ENCODE results near the gene LRRTM4. TPM values are rescaled to one million over a fixed set of nuclear protein-coding genes. Genes with fewer than 3 reads are reported as not detected.

Gene LRRTM4
- total and polyA plus RNA-seq, 10 of the 15 experiments (the other 5 are each of a cell fraction or from before 2014, with no cell fraction given): 0.01 to 1.0 TPM; not detected in 8

DNA sequence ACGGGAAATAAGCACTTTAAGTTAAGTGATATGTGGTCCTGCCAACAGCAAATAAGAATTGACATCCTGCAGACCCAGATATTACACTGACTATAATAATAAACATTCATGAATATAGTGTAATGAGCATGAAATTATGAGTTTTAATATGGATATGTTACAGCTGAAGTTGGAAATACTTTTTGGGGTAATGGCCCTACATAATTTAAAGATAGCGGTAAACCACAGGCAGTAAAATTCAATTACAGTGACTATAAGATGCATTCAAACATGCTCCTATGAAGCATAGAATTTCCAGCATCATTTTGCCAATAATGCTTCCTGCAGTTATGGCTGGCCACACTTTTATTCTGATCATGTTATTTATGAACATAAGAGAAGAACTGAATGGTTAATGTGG is 49.4 kb upstream of the LRRTM4 start (continued):
- TF ChIP-seq, protein P1, sequence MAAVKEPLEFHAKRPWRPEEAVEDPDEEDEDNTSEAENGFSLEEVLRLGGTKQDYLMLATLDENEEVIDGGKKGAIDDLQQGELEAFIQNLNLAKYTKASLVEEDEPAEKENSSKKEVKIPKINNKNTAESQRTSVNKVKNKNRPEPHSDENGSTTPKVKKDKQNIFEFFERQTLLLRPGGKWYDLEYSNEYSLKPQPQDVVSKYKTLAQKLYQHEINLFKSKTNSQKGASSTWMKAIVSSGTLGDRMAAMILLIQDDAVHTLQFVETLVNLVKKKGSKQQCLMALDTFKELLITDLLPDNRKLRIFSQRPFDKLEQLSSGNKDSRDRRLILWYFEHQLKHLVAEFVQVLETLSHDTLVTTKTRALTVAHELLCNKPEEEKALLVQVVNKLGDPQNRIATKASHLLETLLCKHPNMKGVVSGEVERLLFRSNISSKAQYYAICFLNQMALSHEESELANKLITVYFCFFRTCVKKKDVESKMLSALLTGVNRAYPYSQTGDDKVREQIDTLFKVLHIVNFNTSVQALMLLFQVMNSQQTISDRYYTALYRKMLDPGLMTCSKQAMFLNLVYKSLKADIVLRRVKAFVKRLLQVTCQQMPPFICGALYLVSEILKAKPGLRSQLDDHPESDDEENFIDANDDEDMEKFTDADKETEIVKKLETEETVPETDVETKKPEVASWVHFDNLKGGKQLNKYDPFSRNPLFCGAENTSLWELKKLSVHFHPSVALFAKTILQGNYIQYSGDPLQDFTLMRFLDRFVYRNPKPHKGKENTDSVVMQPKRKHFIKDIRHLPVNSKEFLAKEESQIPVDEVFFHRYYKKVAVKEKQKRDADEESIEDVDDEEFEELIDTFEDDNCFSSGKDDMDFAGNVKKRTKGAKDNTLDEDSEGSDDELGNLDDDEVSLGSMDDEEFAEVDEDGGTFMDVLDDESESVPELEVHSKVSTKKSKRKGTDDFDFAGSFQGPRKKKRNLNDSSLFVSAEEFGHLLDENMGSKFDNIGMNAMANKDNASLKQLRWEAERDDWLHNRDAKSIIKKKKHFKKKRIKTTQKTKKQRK (IDR thresholded peaks at IDR 0.05; ENCODE audit: low read depth, low read length): no peak
- no peak for TF ChIP-seq EED (IDR thresholded peaks at IDR 0.05; ENCODE audit: low read depth)
- TF ChIP-seq, protein P2, sequence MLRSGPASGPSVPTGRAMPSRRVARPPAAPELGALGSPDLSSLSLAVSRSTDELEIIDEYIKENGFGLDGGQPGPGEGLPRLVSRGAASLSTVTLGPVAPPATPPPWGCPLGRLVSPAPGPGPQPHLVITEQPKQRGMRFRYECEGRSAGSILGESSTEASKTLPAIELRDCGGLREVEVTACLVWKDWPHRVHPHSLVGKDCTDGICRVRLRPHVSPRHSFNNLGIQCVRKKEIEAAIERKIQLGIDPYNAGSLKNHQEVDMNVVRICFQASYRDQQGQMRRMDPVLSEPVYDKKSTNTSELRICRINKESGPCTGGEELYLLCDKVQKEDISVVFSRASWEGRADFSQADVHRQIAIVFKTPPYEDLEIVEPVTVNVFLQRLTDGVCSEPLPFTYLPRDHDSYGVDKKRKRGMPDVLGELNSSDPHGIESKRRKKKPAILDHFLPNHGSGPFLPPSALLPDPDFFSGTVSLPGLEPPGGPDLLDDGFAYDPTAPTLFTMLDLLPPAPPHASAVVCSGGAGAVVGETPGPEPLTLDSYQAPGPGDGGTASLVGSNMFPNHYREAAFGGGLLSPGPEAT (IDR thresholded peaks at IDR 0.05; ENCODE audit: low read depth): no peak
- TF ChIP-seq RB1 (IDR thresholded peaks at IDR 0.05; ENCODE audit: borderline replicate concordance): no peak
- no peak for TF ChIP-seq STAT3 (IDR thresholded peaks at IDR 0.05; ENCODE audit: low read depth, low read length)
- no peak for TF ChIP-seq EZH2 (IDR thresholded peaks at IDR 0.05; ENCODE audit: borderline replicate concordance, control insufficient read depth, low read depth, low read length)
- TF ChIP-seq NR2F1 (conservative IDR thresholded peaks at IDR 0.05): no peak
- TF ChIP-seq, protein P3, sequence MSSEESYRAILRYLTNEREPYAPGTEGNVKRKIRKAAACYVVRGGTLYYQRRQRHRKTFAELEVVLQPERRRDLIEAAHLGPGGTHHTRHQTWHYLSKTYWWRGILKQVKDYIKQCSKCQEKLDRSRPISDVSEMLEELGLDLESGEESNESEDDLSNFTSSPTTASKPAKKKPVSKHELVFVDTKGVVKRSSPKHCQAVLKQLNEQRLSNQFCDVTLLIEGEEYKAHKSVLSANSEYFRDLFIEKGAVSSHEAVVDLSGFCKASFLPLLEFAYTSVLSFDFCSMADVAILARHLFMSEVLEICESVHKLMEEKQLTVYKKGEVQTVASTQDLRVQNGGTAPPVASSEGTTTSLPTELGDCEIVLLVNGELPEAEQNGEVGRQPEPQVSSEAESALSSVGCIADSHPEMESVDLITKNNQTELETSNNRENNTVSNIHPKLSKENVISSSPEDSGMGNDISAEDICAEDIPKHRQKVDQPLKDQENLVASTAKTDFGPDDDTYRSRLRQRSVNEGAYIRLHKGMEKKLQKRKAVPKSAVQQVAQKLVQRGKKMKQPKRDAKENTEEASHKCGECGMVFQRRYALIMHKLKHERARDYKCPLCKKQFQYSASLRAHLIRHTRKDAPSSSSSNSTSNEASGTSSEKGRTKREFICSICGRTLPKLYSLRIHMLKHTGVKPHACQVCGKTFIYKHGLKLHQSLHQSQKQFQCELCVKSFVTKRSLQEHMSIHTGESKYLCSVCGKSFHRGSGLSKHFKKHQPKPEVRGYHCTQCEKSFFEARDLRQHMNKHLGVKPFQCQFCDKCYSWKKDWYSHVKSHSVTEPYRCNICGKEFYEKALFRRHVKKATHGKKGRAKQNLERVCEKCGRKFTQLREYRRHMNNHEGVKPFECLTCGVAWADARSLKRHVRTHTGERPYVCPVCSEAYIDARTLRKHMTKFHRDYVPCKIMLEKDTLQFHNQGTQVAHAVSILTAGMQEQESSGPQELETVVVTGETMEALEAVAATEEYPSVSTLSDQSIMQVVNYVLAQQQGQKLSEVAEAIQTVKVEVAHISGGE (CRISPR knock-in tag; IDR thresholded peaks at IDR 0.05): no peak

Data from GM12878 (cell line).